B cell (primary cell): Measurements from ENCODE around the gene EPB41L1. TPM values are rescaled to one million over a fixed set of nuclear protein-coding genes. Genes with fewer than 3 reads are reported as not detected.

ENCODE experiments used
- ATAC-seq: fragments of 200-7000 bp; cut with Tn5 transposase; one replicate; pipeline ENCODE4 v1.10.0; 2021; ENCODE audit warnings: low read depth, mild to moderate bottlenecking, moderate number of reproducible peaks, moderate library complexity
- CTCF ChIA-PET: fragments of 350-600 bp; sonication (Branson Sonifier 250); formaldehyde crosslinking; loops from one replicate; lab custom pipeline; 2021; ENCODE audit warnings: antibody characterized with exemption, inconsistent platforms; lab: Charles Lee
- POLR2A ChIA-PET: fragments of 350-600 bp; sonication (Branson Sonifier 250); formaldehyde crosslinking; loops from one replicate; lab custom pipeline; 2021; ENCODE audit warnings: antibody characterized with exemption; lab: Charles Lee
- DNase-seq: peaks from one replicate; pipeline ENCODE4 v3.0.0; 2013
- H2AFZ ChIP-seq: 2 replicates; pipeline ENCODE4 v1.6.1; 2012; ENCODE audit warnings: mild to moderate bottlenecking, low read depth, low read length; ENCODE audit not compliant: insufficient read depth, poor library complexity, severe bottlenecking
- H3K27ac ChIP-seq, 2 donors: 1 replicate in 1 of 2; 2 replicates in 1 of 2; pipeline ENCODE4 v1.5.1; 2012 to 2013; ENCODE audit warnings: low read length in 2 of 2, mild to moderate bottlenecking in 2 of 2, moderate library complexity in 1 of 2
- H3K27me3 ChIP-seq, 4 experiments: fragments of 200-600 bp in 1 of 4; sonication (generic) in 1 of 4; replicated peaks in 1 of 4; 1 replicate in 2 of 4; 2 replicates in 2 of 4; pipeline versions ENCODE4 v1.6.1 to v1.7.0; 2013 to 2016; ENCODE audit warnings: low read length in 3 of 4, mild to moderate bottlenecking in 2 of 4, mixed read lengths in 1 of 4, moderate library complexity in 1 of 4; ENCODE audit not compliant: insufficient read depth in 4 of 4, control insufficient read depth in 3 of 4; ENCODE audit errors: control extremely low read depth in 1 of 4
- H3K36me3 ChIP-seq, 2 experiments: replicated peaks in 1 of 2; 1 replicate in 1 of 2; 2 replicates in 1 of 2; pipeline versions ENCODE4 v1.6.1 to v1.7.1; 2013; ENCODE audit warnings: low read length in 1 of 2; ENCODE audit not compliant: insufficient read depth in 2 of 2, control insufficient read depth in 1 of 2; ENCODE audit errors: control extremely low read depth in 1 of 2, extremely low read depth in 1 of 2
- H3K4me1 ChIP-seq, 2 donors: fragments of 200-600 bp in 1 of 2; sonication (generic) in 1 of 2; 1 replicate in 1 of 2; 2 replicates in 1 of 2; pipeline versions ENCODE4 v1.5.1 to v1.6.1; 2013 to 2017; ENCODE audit warnings: low read length in 2 of 2; ENCODE audit not compliant: control insufficient read depth in 2 of 2, insufficient read depth in 2 of 2
- H3K4me2 ChIP-seq: replicated peaks from 2 replicates; pipeline ENCODE3; 2012; ENCODE audit warnings: mild to moderate bottlenecking, low read depth, low read length; ENCODE audit not compliant: poor library complexity, severe bottlenecking
- H3K4me3 ChIP-seq, 5 experiments: fragments of 200-600 bp in 1 of 5; sonication (generic) in 1 of 5; 1 replicate in 3 of 5; 2 replicates in 2 of 5; pipeline versions ENCODE4 v1.5.1 to v1.7.0; 2011 to 2016; ENCODE audit warnings: low read length in 4 of 5, mild to moderate bottlenecking in 4 of 5, low read depth in 2 of 5, control low read depth in 1 of 5, moderate library complexity in 1 of 5; ENCODE audit not compliant: insufficient read depth in 1 of 5; ENCODE audit errors: control extremely low read depth in 1 of 5, extremely low read depth in 1 of 5
- H3K79me2 ChIP-seq: fragments of 200-600 bp; sonication (generic); one replicate; pipeline ENCODE4 v1.6.0; 2016; ENCODE audit warnings: low read length; ENCODE audit not compliant: control insufficient read depth, insufficient read depth
- H3K9ac ChIP-seq: fragments of 200-600 bp; sonication (generic); 2 replicates; pipeline ENCODE4 v1.6.1; 2017; ENCODE audit warnings: mild to moderate bottlenecking, low read length, moderate library complexity
- H3K9me3 ChIP-seq, 3 donors: one replicate each; pipeline versions ENCODE4 v1.6.1 to v1.7.1; 2013; ENCODE audit warnings: low read length in 2 of 3; ENCODE audit not compliant: control insufficient read depth in 2 of 3, insufficient read depth in 1 of 3; ENCODE audit errors: control extremely low read depth in 1 of 3
- H4K20me1 ChIP-seq: 2 replicates; pipeline ENCODE4 v1.6.0; 2012; ENCODE audit warnings: mild to moderate bottlenecking, low read length; ENCODE audit not compliant: insufficient read depth, control insufficient read depth, poor library complexity, severe bottlenecking
- H3K27ac Mint-ChIP-seq: one replicate; pipeline ENCODE4 v1.8.0; 2021; ENCODE audit warnings: mixed read lengths
- H3K27me3 Mint-ChIP-seq: one replicate; pipeline ENCODE4 v1.8.0; 2021; ENCODE audit warnings: mixed read lengths
- H3K4me1 Mint-ChIP-seq: one replicate; pipeline ENCODE4 v1.8.0; 2021; ENCODE audit warnings: mixed read lengths
- H3K4me3 Mint-ChIP-seq: one replicate; pipeline ENCODE4 v1.8.0; 2021; ENCODE audit warnings: mixed read lengths
- H3K9me3 Mint-ChIP-seq: one replicate; pipeline ENCODE4 v1.8.0; 2022; ENCODE audit warnings: mixed read lengths; ENCODE audit not compliant: insufficient read depth
- CTCF ChIP-seq: fragments of 200-600 bp; IDR thresholded peaks from one replicate; pipeline ENCODE4 v1.8.0; 2022; ENCODE audit warnings: antibody characterized with exemption, mild to moderate bottlenecking
- EZH2 ChIP-seq: IDR thresholded peaks from 2 replicates; pipeline ENCODE4 v1.6.1; 2012; ENCODE audit warnings: borderline replicate concordance, low read depth, mild to moderate bottlenecking, moderate library complexity, low read length; ENCODE audit not compliant: insufficient read depth, poor library complexity, severe bottlenecking
- WGBS: methylation state at CpG from one replicate; pipeline ENCODE4 v1.1.5; 2013; ENCODE audit warnings: missing lambda C conversion rate; ENCODE audit not compliant: insufficient coverage; 5-methylcytosine and 5-hydroxymethylcytosine counted together
- intact Hi-C: fragments of 100-400 bp; cut with micrococcal nuclease; formaldehyde crosslinking; loops from one replicate; pipeline ENCODE4 v1.10.0; 2022
- polyA plus RNA-seq: library from polyadenylated mRNA; depleted of rRNA; stranded (reverse); fragments of >200 nt; gene quantifications from 2 replicates; pipeline ENCODE4 v1.2.3, GENCODE V29; 2012
- total RNA-seq, 2 donors: library from RNA; stranded (reverse); fragments of 120-200 nt in 1 of 2; gene quantifications; 1 replicate in 1 of 2; 2 replicates in 1 of 2; pipeline versions ENCODE4 v1.2.3 to v1.2.4, GENCODE V29; 2013 to 2022

Gene EPB41L1
- total and polyA plus RNA-seq, 2 donors (not counting 1 experiment from before 2014, with no cell fraction given): 0.12 to 1.3 TPM

DNA sequence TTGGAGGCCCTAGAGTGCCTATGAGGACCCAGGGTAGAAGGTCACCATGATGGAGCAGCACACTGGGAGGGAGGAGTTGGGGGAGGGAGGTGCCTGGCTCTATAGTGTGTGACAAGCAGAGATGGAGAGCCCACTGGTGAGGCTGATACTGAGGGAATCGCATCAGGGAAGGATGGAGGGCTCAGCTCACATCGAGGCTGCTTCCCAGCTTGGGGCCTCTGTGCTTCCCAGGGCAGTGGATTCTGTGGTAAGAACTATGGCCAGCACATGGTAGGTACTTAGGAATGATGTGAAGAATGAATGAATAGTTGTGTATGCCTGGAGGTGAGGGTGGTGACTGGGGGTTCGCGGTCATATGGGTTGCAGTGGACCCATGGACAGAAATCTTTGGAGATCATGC is 1.3 kb upstream of the EPB41L1 start:
- WGBS: 95% methylated on average over 4 of the region's 4 CpGs
- Mint-ChIP-seq H3K4me3 (peak overlapping the region; percentile 60), H3K27ac (no peak overlapping the region), H3K9me3 (no peaks in the 10 kb centered on the region), H3K4me1 (peaks cover 14% of the 10 kb centered on the region), H3K27me3 (peaks cover 32% of the 10 kb centered on the region)
- DNase-seq (no peak), ATAC-seq (no peak)
- Histone ChIP-seq H3K27me3 (peaks cover 0 to 36% (median 17%) of the 10 kb centered on the region in 4 experiments), H4K20me1 (no peaks in the 10 kb centered on the region), H3K79me2 (no peaks in the 10 kb centered on the region), H3K9ac (no peak overlapping the region), H3K9me3 (no peaks in the 10 kb centered on the region), H3K27ac (no peak overlapping the region), H3K4me1 (peaks cover 10 to 15% of the 10 kb centered on the region in 2 donors), H3K4me3 (no peak overlapping the region), H3K36me3 (no peaks in the 10 kb centered on the region), H3K4me2 (no peak overlapping the region), H2AFZ (no peak overlapping the region)
- no peak for TF ChIP-seq EZH2
- TF ChIP-seq CTCF: no peak
- ChIA-PET POLR2A (no interaction called here), CTCF (interaction anchor here (1.3 kb wide), 1 partner anchor 49 kb away, joined by 4 read pairs; no protein-coding TSS in a partner anchor)
- intact Hi-C loops: no loop called here

DNA sequence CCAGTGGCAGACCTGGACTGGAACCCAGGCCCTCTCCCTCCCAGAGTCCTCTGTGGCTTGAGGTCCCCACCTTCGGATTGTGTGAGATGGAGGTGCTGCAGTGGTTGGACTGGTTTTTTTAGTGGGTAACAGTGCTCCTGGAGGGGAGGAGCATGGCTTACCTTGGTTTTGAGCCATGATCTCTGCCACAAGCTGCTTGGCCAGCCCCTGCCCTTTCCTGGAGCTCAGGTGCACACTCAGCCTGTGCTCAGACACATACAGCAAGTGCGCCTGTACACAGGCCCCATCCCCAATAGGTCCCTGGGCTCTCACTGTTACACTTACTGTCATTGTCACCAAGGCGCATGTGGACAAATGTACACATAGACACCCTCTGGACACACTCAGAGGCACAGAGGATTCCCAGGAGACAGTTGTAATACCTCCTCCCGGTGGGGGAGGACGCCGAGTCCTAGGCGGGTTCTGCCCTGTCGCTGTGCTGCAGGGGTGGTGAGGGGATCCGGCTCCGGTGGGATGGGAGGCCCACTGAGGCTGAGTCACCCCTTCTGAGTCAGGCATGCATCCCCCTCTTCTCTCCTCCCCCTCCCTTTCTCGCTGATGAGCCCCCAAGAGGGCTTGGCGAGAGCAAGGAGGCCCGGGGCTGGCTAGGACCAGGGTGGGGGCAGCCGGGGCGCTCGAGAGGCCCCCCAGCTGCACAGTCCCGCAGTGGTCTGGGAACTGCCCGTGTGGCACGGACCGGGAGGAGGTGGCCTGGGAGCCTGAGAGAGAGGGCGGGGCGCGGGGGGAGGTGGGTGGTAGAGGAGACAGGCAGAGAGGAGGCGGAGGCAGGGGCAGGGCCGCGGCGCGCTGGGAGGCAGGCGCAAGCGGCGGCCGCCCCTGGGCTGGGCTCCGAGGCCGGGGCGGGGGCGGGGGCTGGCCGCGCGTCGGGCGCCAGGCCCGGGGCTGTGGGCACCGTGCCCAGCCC is 522 bp upstream of the EPB41L1 start:
- H3K4me2 ChIP-seq: peak overlapping the region; percentile 86
- peaks cover 0 to 36% (median 16%) of the 10 kb centered on the region in 4 experiments for H3K27me3 ChIP-seq
- Mint-ChIP-seq H3K4me3 (peak overlapping the region; percentile 60), H3K27me3 (peaks cover 31% of the 10 kb centered on the region), H3K9me3 (no peaks in the 10 kb centered on the region), H3K4me1 (peaks cover 14% of the 10 kb centered on the region), H3K27ac (no peak overlapping the region)
- CTCF ChIA-PET: interaction anchor here (1.3 kb wide), 1 partner anchor 48 kb away, joined by 4 read pairs; no protein-coding TSS in a partner anchor
- POLR2A ChIA-PET: no interaction called here
- DNase-seq (peak; percentile 50), ATAC-seq (peak; percentile 58)
- H3K79me2 ChIP-seq: no peaks in the 10 kb centered on the region
- no peaks in the 10 kb centered on the region for H3K9me3 ChIP-seq
- peak overlapping the region; percentile 54 for H2AFZ ChIP-seq
- intact Hi-C loops: no loop called here
- peak overlapping the region in 1 of 5 experiments; percentile 36 for H3K4me3 ChIP-seq
- H3K36me3 ChIP-seq: no peaks in the 10 kb centered on the region
- H3K27ac ChIP-seq: no peak overlapping the region
- no peaks in the 10 kb centered on the region for H4K20me1 ChIP-seq
- peak overlapping the region; percentile 43 for H3K9ac ChIP-seq
- WGBS: 11% methylated on average over 39 of the region's 43 CpGs
- peaks cover 10 to 15% of the 10 kb centered on the region in 2 donors for H3K4me1 ChIP-seq
- no peak for TF ChIP-seq EZH2
- TF ChIP-seq CTCF: no peak
